Measurements from ENCODE around the gene ZFYVE21.
A peak's percentile ranks its signal among the peaks of the same experiment; 100 is the strongest.
"Not testable (repeated sequence)": the region's sequence is repeated elsewhere in the genome, so short reads cannot be mapped to it uniquely, and the experiment has no call there.

Gene ZFYVE21

GRCh38 chr14:103765526-103765925 is 49.9 kb downstream of the ZFYVE21 start:
- TF ChIP-seq, protein P1, sequence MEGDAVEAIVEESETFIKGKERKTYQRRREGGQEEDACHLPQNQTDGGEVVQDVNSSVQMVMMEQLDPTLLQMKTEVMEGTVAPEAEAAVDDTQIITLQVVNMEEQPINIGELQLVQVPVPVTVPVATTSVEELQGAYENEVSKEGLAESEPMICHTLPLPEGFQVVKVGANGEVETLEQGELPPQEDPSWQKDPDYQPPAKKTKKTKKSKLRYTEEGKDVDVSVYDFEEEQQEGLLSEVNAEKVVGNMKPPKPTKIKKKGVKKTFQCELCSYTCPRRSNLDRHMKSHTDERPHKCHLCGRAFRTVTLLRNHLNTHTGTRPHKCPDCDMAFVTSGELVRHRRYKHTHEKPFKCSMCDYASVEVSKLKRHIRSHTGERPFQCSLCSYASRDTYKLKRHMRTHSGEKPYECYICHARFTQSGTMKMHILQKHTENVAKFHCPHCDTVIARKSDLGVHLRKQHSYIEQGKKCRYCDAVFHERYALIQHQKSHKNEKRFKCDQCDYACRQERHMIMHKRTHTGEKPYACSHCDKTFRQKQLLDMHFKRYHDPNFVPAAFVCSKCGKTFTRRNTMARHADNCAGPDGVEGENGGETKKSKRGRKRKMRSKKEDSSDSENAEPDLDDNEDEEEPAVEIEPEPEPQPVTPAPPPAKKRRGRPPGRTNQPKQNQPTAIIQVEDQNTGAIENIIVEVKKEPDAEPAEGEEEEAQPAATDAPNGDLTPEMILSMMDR (IDR thresholded peaks at IDR 0.05; ENCODE audit: control insufficient read depth, extremely low read depth, insufficient read depth): no peak
- no peak for DNase-seq (ENCODE audit: low read depth)
- no peak overlapping the region for H3K4me3 ChIP-seq (ENCODE audit: low read depth, low read length)

- DNase-seq (ENCODE audit: low read depth): no peak
- TF ChIP-seq, protein P1 (IDR thresholded peaks at IDR 0.05; ENCODE audit: control insufficient read depth, extremely low read depth, insufficient read depth): no peak
- no peak overlapping the region for H3K4me3 ChIP-seq (ENCODE audit: low read depth, low read length)
Observed at GRCh38 chr14:103767336-103767894, 51.8 kb downstream of the ZFYVE21 start.

GRCh38 chr14:103770500-103770899 is 54.9 kb downstream of the ZFYVE21 start:
- H3K4me3 ChIP-seq (ENCODE audit: low read depth, low read length): no peak overlapping the region
- TF ChIP-seq, protein P1 (IDR thresholded peaks at IDR 0.05; ENCODE audit: control insufficient read depth, extremely low read depth, insufficient read depth): no peak
- DNase-seq (ENCODE audit: low read depth): no peak

DNA sequence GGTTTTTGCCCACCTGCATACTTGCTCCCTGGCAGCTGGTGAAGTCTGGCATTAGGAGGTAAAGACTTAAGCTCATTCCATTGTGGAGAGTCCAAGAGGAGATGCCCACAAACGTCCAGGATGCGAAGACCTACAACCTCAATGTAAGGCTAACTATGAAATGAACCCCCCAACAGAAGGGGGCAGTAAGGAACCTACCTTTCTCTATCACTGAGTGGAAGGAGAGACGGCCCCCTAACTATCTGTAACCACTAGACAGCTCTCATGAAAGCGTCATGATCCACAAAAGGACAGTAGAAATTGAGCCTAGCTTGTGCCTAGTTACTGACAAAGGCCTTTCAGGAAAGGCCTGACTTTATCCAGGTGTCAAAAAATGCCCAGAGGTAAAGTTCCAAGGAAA is 55.3 kb downstream of the ZFYVE21 start:
- no peak for DNase-seq (ENCODE audit: low read depth)
- no peak overlapping the region for H3K4me3 ChIP-seq (ENCODE audit: low read depth, low read length)
- TF ChIP-seq, protein P1 (IDR thresholded peaks at IDR 0.05; ENCODE audit: control insufficient read depth, extremely low read depth, insufficient read depth): no peak

- DNase-seq (ENCODE audit: low read depth): peak; percentile 86
- no peak overlapping the region for H3K4me3 ChIP-seq (ENCODE audit: low read depth, low read length)
- TF ChIP-seq, protein P1 (IDR thresholded peaks at IDR 0.05; ENCODE audit: control insufficient read depth, extremely low read depth, insufficient read depth): no peak
Observed at GRCh38 chr14:103772078-103772712, 56.6 kb downstream of the ZFYVE21 start.

GRCh38 chr14:103773521-103773920 is 57.9 kb downstream of the ZFYVE21 start:
- TF ChIP-seq, protein P1 (IDR thresholded peaks at IDR 0.05; ENCODE audit: control insufficient read depth, extremely low read depth, insufficient read depth): no peak
- DNase-seq (ENCODE audit: low read depth): no peak

DNA sequence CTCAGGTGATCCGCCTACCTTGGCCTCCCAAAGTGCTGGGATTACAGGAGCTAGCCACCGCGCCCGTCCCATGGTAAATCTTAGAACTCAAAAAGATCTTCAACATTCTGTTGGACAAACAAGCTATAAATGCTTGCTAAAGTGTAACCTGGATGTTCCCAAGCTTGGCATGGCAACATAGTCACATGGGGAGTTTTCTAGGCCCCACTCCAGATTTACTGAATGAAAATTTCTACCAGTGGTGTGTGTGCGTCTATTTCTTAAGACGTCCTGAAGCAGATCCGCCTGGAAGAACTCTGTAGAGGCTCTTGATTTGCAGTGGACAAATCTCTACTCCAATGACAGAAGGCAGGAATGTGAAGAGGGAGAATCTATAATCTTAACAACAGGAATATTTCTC is 59.9 kb downstream of the ZFYVE21 start:
- no peak overlapping the region for H3K4me3 ChIP-seq (ENCODE audit: low read depth, low read length)
- TF ChIP-seq, protein P1 (IDR thresholded peaks at IDR 0.05; ENCODE audit: control insufficient read depth, extremely low read depth, insufficient read depth): no peak
- peak; percentile 90 for DNase-seq (ENCODE audit: low read depth)

More at GRCh38 chr14:103773521-103773920, 57.9 kb downstream of the ZFYVE21 start:
- H3K4me3 ChIP-seq (ENCODE audit: low read depth, low read length): no peak overlapping the region

DNA sequence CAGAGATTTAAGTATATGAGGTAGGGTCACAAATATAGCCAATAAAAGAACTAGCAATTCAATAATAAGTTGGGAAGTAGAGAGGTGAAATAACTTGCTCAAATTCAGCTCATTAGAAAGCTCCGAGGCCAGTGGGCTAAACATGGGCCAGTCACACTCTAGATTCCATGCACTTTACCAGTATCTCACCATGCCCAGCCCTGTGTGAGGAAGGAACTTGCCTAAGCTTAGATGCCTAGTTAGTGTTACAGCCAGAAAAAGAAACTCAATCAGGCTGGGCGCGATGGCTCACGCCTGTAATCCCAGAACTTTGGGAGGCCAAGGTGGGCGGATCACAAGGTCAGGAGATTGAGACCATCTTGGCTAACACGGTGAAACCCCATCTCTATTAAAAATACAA is 60.7 kb downstream of the ZFYVE21 start:
- not testable (repeated sequence) for DNase-seq (ENCODE audit: low read depth); H3K4me3 ChIP-seq (ENCODE audit: low read depth, low read length)
